Measurements from ENCODE around the gene SP7. TPM values are rescaled to one million over a fixed set of nuclear protein-coding genes. Genes with fewer than 3 reads are reported as not detected.
A peak's percentile ranks its signal among the peaks of the same experiment; 100 is the strongest.

The SP7 gene
- total and polyA plus RNA-seq, 11 donors: not detected

DNA sequence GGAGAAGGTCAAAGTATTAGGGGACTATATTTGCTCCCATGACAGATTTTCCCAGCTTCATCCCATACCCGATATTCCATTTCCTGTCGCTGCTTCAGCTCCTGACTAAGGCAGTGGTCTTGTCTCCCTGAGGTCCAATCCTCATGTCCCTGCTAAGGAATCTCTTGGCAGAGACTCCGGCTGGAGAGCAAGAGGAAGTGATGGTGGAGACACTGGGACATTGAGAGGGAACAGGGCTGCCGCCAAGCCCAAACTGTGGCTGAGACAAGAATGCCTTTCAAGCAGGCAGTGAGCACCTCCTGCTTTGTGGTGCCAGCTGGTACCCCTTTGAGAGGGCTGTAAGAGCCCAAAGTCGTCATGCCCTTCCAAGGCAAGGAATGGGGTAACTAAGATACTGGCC is 5.5 kb downstream of the SP7 start:
- peaks cover 0 to 20% (median 0%) of the 10 kb centered on the region in 9 donors for H3K27me3 ChIP-seq
- intact Hi-C loops (cut with DNase I): loop anchor here in 1 of 10 donors (5.0 kb wide), 1 partner anchor 182 kb away; no protein-coding TSS in a partner anchor
- 50 to 64% (median 53%) methylated on average over 5 of the region's 5 CpGs for WGBS, 4 donors
- DNase-seq (no peak), ATAC-seq (no peak)
- H3K36me3 ChIP-seq: no peaks in the 10 kb centered on the region
- H3K4me3 ChIP-seq: no peak overlapping the region
- no peaks in the 10 kb centered on the region for H3K9me3 ChIP-seq
- H3K27ac ChIP-seq: peak overlapping the region in 2 of 12 donors; percentile 17 to 44
- no peak for TF ChIP-seq POLR2A (IDR thresholded peaks at IDR 0.05)
- TF ChIP-seq, protein P1, sequence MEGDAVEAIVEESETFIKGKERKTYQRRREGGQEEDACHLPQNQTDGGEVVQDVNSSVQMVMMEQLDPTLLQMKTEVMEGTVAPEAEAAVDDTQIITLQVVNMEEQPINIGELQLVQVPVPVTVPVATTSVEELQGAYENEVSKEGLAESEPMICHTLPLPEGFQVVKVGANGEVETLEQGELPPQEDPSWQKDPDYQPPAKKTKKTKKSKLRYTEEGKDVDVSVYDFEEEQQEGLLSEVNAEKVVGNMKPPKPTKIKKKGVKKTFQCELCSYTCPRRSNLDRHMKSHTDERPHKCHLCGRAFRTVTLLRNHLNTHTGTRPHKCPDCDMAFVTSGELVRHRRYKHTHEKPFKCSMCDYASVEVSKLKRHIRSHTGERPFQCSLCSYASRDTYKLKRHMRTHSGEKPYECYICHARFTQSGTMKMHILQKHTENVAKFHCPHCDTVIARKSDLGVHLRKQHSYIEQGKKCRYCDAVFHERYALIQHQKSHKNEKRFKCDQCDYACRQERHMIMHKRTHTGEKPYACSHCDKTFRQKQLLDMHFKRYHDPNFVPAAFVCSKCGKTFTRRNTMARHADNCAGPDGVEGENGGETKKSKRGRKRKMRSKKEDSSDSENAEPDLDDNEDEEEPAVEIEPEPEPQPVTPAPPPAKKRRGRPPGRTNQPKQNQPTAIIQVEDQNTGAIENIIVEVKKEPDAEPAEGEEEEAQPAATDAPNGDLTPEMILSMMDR (IDR thresholded peaks at IDR 0.05): no peak
- H3K4me1 ChIP-seq: peaks cover 0 to 7% (median 4%) of the 10 kb centered on the region in 12 donors

DNA sequence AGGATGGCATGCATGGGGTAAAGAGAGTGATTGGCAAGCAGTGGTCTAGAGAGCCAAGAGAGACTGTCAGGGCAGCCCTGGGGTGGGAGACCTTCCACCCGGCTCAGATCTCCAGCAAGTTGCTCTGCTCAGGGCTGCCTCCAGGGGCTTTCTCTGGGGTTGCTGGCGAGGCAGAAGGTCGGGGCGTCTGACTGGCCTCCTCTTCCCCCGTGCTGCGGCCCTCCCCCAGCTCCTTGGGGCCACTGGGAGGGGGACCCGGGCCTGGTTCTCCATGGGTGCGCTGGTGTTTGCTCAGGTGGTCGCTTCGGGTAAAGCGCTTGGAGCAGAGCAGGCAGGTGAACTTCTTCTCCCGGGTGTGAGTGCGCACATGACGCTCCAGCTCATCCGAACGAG is 8.1 kb downstream of the SP7 start:
- TF ChIP-seq, protein P1 (IDR thresholded peaks at IDR 0.05): no peak
- no peak for TF ChIP-seq POLR2A (IDR thresholded peaks at IDR 0.05)
- H3K36me3 ChIP-seq: no peaks in the 10 kb centered on the region
- peaks cover 0 to 10% (median 0%) of the 10 kb centered on the region in 9 donors for H3K27me3 ChIP-seq
- H3K4me1 ChIP-seq: peaks cover 0 to 23% (median 15%) of the 10 kb centered on the region in 12 donors
- DNase-seq (no peak), ATAC-seq (no peak)
- no peaks in the 10 kb centered on the region for H3K9me3 ChIP-seq
- intact Hi-C loops (cut with DNase I): loop anchor here in 5 of 10 donors (10.0 kb wide), 1 partner anchor 177 kb away; the partner anchor contains the start of genes NPFF (in 5 of the 5) and TARBP2 (in 5 of the 5)
- 51 to 61% (median 54%) methylated on average over 13 to 16 of the region's 16 CpGs for WGBS, 4 donors
- H3K4me3 ChIP-seq: no peak overlapping the region
- H3K27ac ChIP-seq: no peak overlapping the region

DNA sequence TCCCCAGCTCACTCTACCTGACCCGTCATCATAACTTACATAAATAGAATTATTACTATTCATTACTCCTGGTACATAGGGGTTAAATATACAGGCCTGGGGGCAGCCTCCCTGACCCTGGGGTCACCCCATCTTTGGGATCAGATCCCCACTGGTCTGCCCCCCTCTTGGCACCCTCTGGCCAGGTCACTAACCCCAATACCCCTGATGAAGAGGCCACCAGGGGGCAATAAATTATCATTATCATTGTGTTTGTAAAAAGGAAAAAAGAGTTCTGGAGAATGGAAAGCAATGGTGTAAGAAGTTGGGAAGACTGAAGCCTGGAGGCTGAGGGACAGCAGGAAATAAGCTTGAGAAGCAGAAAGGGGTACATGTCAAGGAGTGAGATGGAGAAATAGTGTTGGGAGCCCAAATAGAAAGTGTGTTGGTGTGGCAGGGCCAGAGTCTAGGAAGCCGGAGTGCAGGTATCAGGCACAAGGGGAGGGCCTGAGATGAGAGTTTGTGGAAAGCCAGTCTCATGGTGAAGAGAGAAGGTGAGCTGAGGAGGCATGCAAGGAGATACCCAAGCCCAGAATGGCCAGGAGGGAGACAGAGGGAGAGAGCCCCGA is 8.6 kb downstream of the SP7 start:
- WGBS, 4 donors: 82 to 85% (median 84%) methylated on average over 3 of the region's 3 CpGs
- ATAC-seq (no peak), DNase-seq (no peak)
- intact Hi-C loops (cut with DNase I): loop anchor here in 6 of 10 donors (2.0 to 10.0 kb wide), 3 partner anchors 13 to 177 kb away; partner anchors contain the start of genes NPFF (in 5 of the 6) and TARBP2 (in 5 of the 6)
- H3K9me3 ChIP-seq: no peaks in the 10 kb centered on the region
- no peak overlapping the region for H3K27ac ChIP-seq
- TF ChIP-seq, protein P1 (IDR thresholded peaks at IDR 0.05): peak in 11 of 12 donors; percentile 15 to 46 (median 29)
- TF ChIP-seq POLR2A (IDR thresholded peaks at IDR 0.05): no peak
- no peak overlapping the region for H3K4me3 ChIP-seq
- peaks cover 0 to 6% (median 0%) of the 10 kb centered on the region in 9 donors for H3K27me3 ChIP-seq
- peaks cover 0 to 23% (median 15%) of the 10 kb centered on the region in 12 donors for H3K4me1 ChIP-seq
- no peaks in the 10 kb centered on the region for H3K36me3 ChIP-seq

DNA sequence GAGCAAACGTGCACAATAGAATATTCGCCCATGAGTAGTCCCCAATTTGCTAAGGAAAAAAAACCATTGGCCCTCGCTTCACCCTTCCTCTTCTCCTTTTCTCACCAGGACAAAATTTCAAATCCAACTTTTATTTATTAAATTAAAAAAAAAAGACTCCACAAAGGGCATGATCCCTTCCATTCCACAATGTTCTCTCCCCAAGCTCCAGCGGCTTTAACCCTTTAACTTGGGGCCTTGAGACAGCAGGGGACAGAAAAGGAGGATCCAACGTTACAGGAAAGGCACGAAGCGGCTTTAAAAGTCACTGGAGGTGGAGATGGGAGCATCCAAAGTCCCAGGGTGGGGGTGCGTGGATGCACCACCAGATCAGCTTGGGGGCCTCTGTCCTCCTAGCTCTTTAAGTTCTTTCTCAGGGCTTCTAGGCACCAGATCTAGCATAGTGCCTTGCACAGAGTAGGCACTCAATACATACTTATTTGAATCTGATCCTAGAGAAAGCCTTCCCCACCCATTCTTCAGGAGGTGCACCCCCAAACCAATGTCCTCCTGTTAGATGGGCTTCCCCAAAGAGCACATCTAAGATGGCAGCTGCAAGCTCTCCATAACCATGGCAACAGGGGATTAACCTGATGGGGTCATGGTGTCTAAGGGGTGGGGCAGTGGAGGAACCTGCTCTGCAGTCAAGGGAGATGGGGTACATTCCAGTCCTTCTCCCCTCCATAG is 9.5 kb downstream of the SP7 start:
- Histone ChIP-seq H3K36me3 (no peaks in the 10 kb centered on the region), H3K27ac (peak overlapping the region in 1 of 12 donors; percentile 87), H3K9me3 (no peaks in the 10 kb centered on the region), H3K27me3 (peaks cover 0 to 3% (median 0%) of the 10 kb centered on the region in 9 donors), H3K4me1 (peaks cover 0 to 31% (median 21%) of the 10 kb centered on the region in 12 donors), H3K4me3 (peak overlapping the region in 2 of 12 donors; percentile 69 to 77)
- no peak for ATAC-seq
- DNase-seq: no peak
- intact Hi-C loops (cut with DNase I): loop anchor here in 6 of 10 donors (1.0 to 10.0 kb wide), 4 partner anchors 14 to 178 kb away; partner anchors contain the start of genes NPFF (in 5 of the 6) and TARBP2 (in 5 of the 6)
- 86 to 94% (median 89%) methylated on average over 8 of the region's 8 CpGs for WGBS, 4 donors
- TF ChIP-seq, protein P1 (IDR thresholded peaks at IDR 0.05): no peak
- TF ChIP-seq POLR2A (IDR thresholded peaks at IDR 0.05): no peak
